ENCODE measurements around the gene RPS15A.

- TF ChIP-seq MAX (IDR thresholded peaks at IDR 0.05) = no peak
- TF ChIP-seq, protein P1, sequence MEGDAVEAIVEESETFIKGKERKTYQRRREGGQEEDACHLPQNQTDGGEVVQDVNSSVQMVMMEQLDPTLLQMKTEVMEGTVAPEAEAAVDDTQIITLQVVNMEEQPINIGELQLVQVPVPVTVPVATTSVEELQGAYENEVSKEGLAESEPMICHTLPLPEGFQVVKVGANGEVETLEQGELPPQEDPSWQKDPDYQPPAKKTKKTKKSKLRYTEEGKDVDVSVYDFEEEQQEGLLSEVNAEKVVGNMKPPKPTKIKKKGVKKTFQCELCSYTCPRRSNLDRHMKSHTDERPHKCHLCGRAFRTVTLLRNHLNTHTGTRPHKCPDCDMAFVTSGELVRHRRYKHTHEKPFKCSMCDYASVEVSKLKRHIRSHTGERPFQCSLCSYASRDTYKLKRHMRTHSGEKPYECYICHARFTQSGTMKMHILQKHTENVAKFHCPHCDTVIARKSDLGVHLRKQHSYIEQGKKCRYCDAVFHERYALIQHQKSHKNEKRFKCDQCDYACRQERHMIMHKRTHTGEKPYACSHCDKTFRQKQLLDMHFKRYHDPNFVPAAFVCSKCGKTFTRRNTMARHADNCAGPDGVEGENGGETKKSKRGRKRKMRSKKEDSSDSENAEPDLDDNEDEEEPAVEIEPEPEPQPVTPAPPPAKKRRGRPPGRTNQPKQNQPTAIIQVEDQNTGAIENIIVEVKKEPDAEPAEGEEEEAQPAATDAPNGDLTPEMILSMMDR (IDR thresholded peaks at IDR 0.05; ENCODE audit: low read depth, low read length, missing input control) = no peak
- TF ChIP-seq JUND (IDR thresholded peaks at IDR 0.05) = no peak
- TF ChIP-seq SP1 (IDR thresholded peaks at IDR 0.05) = no peak
- TF ChIP-seq REST (IDR thresholded peaks at IDR 0.05) = no peak
- TF ChIP-seq RXRA (IDR thresholded peaks at IDR 0.05) = no peak
- no peak for TF ChIP-seq TAF1 (conservative IDR thresholded peaks at IDR 0.05)
- TF ChIP-seq RAD21 (IDR thresholded peaks at IDR 0.05) = no peak
- TF ChIP-seq FOXA2 (IDR thresholded peaks at IDR 0.05) = no peak
- no peak for TF ChIP-seq FOXA1 (IDR thresholded peaks at IDR 0.05)
- TF ChIP-seq HNF4A (conservative IDR thresholded peaks at IDR 0.05) = no peak
- TF ChIP-seq ZBTB33 (IDR thresholded peaks at IDR 0.05) = no peak
Measured at GRCh38 chr16:18809165-18809564, 19.0 kb upstream of the RPS15A start.

Data from liver (tissue), 3 donors.